H1 (cell line): ENCODE data around the gene TANC1. TPM values are rescaled to one million over a fixed set of nuclear protein-coding genes. Genes with fewer than 3 reads are reported as not detected.

Experiments used
- CBX5 ChIP-seq: fragments of 300-800, 300-1000 bp; sonication (generic); IDR thresholded peaks from 2 replicates; pipeline ENCODE4 v1.7.1; 2016; ENCODE audit warnings: antibody characterized with exemption, low read length, low read depth
- CHD2 ChIP-seq: IDR thresholded peaks from 2 replicates; pipeline ENCODE4 v1.6.1; 2012; ENCODE audit warnings: low read length, improper control_type of control experiment
- SP4 ChIP-seq: IDR thresholded peaks from 2 replicates; pipeline ENCODE4 v1.6.1; 2012; ENCODE audit warnings: low read length, inconsistent platforms
- TBP ChIP-seq: IDR thresholded peaks from 2 replicates; pipeline ENCODE4 v1.6.1; 2011; ENCODE audit warnings: low read depth, low read length, improper control_type of control experiment
- polyA plus RNA-seq, 7 experiments: library from polyadenylated mRNA; depleted of rRNA in 3 of 7; stranded (reverse) in 5 of 7; unstranded in 2 of 7; fragments of >200 nt in 5 of 7; fragments of 200-250 nt in 2 of 7; gene quantifications; 1 replicate in 5 of 7; 2 replicates in 1 of 7; 4 replicates in 1 of 7; pipeline versions ENCODE4 v1.2.1 to v1.2.3, GENCODE V29; 2011 to 2013; ENCODE audit warnings: missing spikeins in 2 of 7, mixed read lengths in 2 of 7
- total RNA-seq: library from RNA; stranded (reverse); fragmentation: NEBNext Ultra II Directional; extraction: Animal tissue kit (Norgen Biotek cat#: 25700); gene quantifications from 2 replicates; pipeline ENCODE4 v1.2.1, GENCODE V29; 2021

TANC1 gene
- total and polyA plus RNA-seq, 2 of the 8 experiments (the other 6 are each of a cell fraction or from before 2014, with no cell fraction given), result 4.1 to 7.6 TPM

DNA sequence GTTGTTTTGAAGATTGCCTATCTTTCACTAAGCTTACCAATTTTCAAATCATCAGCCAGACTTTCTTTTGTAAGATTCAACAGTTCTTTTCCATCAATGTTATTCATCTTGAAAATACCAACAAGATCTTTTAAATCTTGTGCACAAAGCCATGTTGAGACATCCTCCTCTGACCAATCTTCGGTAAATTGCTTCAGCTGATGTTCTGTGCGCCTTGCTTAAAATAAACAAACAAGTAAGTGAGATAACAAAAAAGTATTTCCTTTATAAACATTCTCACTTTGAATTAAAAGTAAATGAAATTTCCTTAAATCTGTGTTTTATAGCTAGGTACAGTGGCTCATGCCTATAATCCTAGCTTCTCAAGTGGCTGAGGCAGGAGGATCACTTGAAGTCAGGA lies 287.7 kb downstream of the TANC1 start (continued):
- TF ChIP-seq CBX5 (no peak), TBP (no peak), SP4 (no peak), CHD2 (no peak)
- TF ChIP-seq, all 59 proteins: peak for 0
